Skin epidermis (tissue), 12 donors: ENCODE measurements around the gene RHEBL1.
"Not testable (repeated sequence)": the region's sequence is repeated elsewhere in the genome, so short reads cannot be mapped to it uniquely, and the experiment has no call there.

ENCODE experiments used
- H3K27ac ChIP-seq, 21 experiments: fragments of 200-600 bp; sonication (generic) in 11 of 21; one replicate each; pipeline ENCODE4 v1.5.0; 2020; ENCODE audit warnings: mild to moderate bottlenecking in 3 of 21, inconsistent platforms in 2 of 21, moderate library complexity in 2 of 21
- H3K4me3 ChIP-seq, 7 experiments: fragments of 200-600 bp; sonication (generic) in 2 of 7; one replicate each; pipeline ENCODE4 v1.5.0; 2020; ENCODE audit warnings: inconsistent platforms in 2 of 7, mild to moderate bottlenecking in 2 of 7, moderate library complexity in 1 of 7

Gene RHEBL1

GRCh38 chr12:49091056-49091835 is 21.5 kb upstream of the RHEBL1 start:
- Histone ChIP-seq H3K27ac (no peak overlapping the region), H3K4me3 (no peak overlapping the region)

- peak overlapping the region; percentile 11 to 36 (median 22) for H3K4me3 ChIP-seq
- no peak overlapping the region for H3K27ac ChIP-seq
These were observed 20.3 kb upstream of the RHEBL1 start for GRCh38 chr12:49089821-49090773.

- no peak overlapping the region for H3K27ac ChIP-seq
- no peak overlapping the region for H3K4me3 ChIP-seq
These were observed 19.2 kb upstream of the RHEBL1 start for GRCh38 chr12:49088932-49089330.

GRCh38 chr12:49088150-49088931 is 18.6 kb upstream of the RHEBL1 start:
- no peak overlapping the region for H3K4me3 ChIP-seq
- H3K27ac ChIP-seq: no peak overlapping the region

- no peak overlapping the region for H3K27ac ChIP-seq
- H3K4me3 ChIP-seq: no peak overlapping the region
These were observed 16.3 kb upstream of the RHEBL1 start for GRCh38 chr12:49086116-49086515.

- H3K27ac ChIP-seq: no peak overlapping the region
- H3K4me3 ChIP-seq: no peak overlapping the region
These were observed 14.7 kb upstream of the RHEBL1 start for GRCh38 chr12:49084438-49084837.

GRCh38 chr12:49079793-49080192 is 10.0 kb upstream of the RHEBL1 start:
- H3K27ac ChIP-seq: no peak overlapping the region
- no peak overlapping the region for H3K4me3 ChIP-seq

- Histone ChIP-seq H3K27ac (no peak overlapping the region), H3K4me3 (no peak overlapping the region)
These were observed 1.2 kb upstream of the RHEBL1 start for GRCh38 chr12:49070971-49071370.

- Histone ChIP-seq H3K27ac (peak overlapping the region in 12 of 21 experiments; percentile 1 to 81 (median 68)), H3K4me3 (peak overlapping the region; percentile 54 to 84 (median 74))
These were observed 786 bp downstream of the RHEBL1 start for GRCh38 chr12:49068879-49069506.

GRCh38 chr12:49066120-49066519 is 3.7 kb downstream of the RHEBL1 start:
- Histone ChIP-seq H3K4me3 (no peak overlapping the region), H3K27ac (no peak overlapping the region)

- H3K27ac ChIP-seq: no peak overlapping the region
- H3K4me3 ChIP-seq: no peak overlapping the region
These were observed 5.0 kb downstream of the RHEBL1 start for GRCh38 chr12:49064767-49065152.

GRCh38 chr12:49061916-49062315 is 7.9 kb downstream of the RHEBL1 start:
- not testable (repeated sequence) for H3K4me3 ChIP-seq, H3K27ac ChIP-seq

- peak overlapping the region in 20 of 21 experiments; percentile 96 to 100 (median 99) for H3K27ac ChIP-seq
- H3K4me3 ChIP-seq: peak overlapping the region; percentile 76 to 97 (median 93)
These were observed 8.6 kb downstream of the RHEBL1 start for GRCh38 chr12:49061157-49061650.

- peak within 1 kb of the TSS; percentile 96 to 100 (median 99) for H3K27ac ChIP-seq
- H3K4me3 ChIP-seq: peak within 1 kb of the TSS; percentile 76 to 97 (median 93)
These were observed 9.3 kb downstream of the RHEBL1 start, which contains the start of gene KMT2D for GRCh38 chr12:49060237-49061156. KMT2D (minus strand) TSS chr12:49060794; CDS start chr12:49055324, 5,470 bp downstream.

- H3K4me3 ChIP-seq: peak overlapping the region; percentile 76 to 97 (median 93)
- H3K27ac ChIP-seq: peak overlapping the region; percentile 96 to 100 (median 99)
These were observed 10.2 kb downstream of the RHEBL1 start for GRCh38 chr12:49059299-49060171.

- Histone ChIP-seq H3K4me3 (peak overlapping the region; percentile 76 to 97 (median 93)), H3K27ac (peak overlapping the region; percentile 96 to 100 (median 99))
These were observed 10.8 kb downstream of the RHEBL1 start for GRCh38 chr12:49059045-49059298.

GRCh38 chr12:49058366-49059044 is 11.3 kb downstream of the RHEBL1 start:
- H3K27ac ChIP-seq: peak overlapping the region; percentile 36 to 100 (median 99)
- peak overlapping the region; percentile 76 to 97 (median 93) for H3K4me3 ChIP-seq
